ENCODE data around the gene ACOXL.

The ACOXL gene

DNA sequence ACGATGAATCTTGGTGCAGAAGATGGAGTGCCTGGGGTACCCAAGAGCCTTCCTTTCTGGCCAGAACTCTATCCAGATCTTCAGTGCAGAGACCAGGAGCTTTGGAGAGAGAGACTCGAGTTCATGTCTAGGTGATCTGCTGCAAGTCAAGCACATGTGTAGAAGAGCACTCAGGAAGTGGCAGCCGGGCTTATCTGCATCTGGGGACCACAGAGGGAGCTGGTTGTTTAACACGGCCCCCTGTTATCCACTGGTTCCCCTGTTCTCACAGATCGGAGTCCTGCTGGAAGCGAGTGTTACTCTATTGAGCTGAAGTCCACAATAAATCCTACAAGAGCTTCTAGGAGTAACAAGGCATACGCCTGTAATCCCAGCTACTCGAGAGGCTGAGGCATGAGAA lies 128.3 kb downstream of the ACOXL start:
- DNase-seq, result no peak

DNA sequence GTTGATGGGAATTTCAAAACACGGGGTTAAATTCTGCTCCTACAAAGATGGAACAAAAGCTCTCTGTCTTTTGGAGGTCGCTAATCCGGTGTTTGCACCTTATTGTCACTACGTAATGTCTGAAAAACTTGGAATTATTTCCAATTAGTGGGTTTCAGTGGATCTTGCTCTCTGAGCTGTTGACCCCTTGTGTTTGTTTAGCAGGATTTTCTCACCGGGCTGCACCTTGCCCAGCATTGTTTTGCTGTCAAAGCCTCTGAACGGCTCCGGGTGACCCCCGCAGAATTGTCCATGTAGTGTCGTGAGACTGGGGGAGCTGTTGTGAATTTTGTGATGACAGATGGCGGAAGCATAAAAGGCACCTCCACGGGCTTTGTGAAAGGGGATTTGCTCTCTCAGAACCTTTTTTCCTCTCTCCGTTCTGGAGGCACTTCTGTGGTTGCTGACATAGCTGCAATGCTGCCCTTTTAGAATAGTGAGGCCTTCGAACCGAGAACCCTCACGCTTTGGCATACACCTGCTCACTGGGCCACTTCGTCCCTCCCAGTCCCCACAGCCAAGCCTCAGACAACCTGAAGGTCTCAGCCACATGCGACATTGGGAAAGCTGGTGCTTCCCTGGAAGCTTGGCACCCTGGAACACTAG lies 129.4 kb downstream of the ACOXL start:
- DNase-seq, result no peak

DNA sequence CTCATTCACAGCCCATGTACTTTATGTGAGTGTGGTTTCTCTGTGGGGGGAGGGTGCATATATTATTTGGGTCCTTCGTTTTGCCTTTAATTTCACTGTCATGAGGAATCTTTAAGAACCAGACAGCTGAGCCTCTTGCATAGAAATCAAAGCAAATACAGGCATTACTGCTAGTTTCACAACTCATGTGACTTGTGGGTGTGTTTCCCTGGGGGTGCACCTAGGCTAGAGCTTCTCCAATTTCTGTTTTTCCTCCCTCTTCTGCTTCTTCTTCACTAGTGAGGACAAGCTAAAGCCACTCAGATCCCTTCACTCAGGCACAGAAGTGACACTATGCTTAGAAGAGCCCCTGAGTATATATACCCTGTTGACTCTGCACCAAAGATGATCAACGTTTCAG lies 131.4 kb downstream of the ACOXL start:
- DNase-seq, result no peak

DNA sequence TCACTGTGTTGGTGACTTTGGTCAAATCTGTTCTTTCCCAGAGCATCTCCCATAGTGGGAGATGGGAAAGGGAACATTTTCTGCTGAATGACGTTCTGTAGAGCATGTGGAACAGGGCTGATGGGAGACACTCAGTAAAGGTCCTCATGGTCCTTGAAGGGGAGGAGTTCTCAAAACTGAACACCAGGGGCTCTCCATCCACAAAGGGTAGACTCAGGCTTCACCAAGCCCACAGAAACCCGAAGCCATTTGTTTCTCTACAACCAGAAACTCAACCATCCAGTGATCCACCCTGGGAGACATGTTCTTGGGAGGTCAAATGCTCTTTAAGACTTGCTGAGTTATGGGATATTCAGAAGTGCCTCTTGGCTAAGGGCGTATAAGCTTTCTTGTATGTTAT lies 131.8 kb downstream of the ACOXL start:
- no peak for DNase-seq

DNA sequence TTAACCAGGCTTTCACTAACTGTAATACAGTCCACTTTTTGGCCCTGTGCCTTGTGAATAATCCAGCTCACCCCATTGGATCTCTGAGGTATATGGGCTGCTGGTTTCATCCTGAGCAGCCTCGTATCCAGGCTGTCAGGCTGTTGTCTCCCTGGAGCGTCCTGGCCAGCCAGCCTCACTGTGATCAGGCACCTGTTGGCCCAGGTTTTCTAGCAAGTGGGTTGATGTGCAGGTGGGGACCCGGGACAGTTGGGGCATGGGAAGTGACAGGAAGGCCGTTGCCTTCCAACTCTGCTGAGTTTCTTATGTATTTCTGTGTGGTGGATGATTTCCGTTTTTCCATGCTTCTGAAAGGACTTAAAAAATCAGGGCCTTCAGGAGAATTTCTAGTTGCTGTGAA lies 132.4 kb downstream of the ACOXL start:
- DNase-seq, result no peak

DNA sequence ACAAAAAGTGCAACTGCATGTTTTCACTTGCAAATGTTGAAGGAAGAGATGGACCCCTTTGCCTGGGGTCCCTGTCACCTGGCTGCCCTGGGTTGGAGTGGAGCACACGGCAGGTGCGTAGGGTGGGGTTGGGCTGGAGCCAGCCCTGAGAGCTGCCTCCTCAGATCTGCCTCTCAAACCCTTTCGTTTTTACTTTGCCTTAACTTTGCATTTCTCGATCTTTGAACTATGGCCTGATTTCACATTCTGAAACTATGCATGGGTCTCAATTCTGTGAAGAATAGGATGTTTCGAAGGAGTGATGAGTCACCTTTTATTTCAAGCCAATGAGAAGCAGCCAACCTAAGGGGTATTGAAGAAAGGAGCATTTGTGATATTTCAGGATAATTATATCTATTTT lies 132.8 kb downstream of the ACOXL start:
- no peak for DNase-seq

DNA sequence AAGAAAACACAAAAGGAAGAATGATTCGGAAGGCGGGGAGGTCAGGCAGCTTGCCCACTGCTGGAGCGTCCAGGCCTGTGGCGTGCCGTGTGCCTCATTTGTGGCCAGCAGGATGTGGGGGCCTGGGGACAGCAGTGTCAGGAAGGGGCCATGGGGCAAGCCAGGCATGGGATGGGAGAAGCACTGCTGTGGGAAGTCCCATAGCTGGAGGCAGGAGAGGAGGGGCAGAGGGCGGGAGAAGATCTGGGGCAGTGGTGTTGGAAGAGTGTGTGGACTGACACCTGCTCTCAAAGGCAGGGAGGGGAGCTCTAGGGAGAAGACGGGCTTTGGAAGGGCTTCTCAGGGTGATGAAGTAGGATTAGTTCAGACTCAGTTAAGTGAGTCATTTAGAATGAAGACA lies 133.7 kb downstream of the ACOXL start:
- DNase-seq, result no peak

DNA sequence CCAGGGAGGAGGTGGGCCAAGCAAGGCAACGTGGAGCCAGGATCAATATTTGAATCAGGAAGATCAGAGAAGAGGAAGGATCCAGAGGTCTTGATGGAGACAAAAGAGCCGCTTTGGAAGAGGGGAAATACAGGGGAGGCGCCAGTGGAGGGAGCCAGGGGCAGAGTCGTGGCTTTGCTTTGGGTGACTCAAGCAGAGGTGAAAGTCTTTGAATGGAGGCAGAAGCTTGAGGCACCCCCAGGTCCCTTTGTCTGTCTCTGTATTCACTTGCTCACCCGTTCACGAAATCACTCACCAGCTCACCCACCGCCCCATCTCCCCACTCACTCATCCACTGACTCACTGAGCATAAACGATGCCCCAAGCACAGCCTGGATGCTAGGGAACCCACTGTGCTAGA lies 134.1 kb downstream of the ACOXL start:
- no peak for DNase-seq

DNA sequence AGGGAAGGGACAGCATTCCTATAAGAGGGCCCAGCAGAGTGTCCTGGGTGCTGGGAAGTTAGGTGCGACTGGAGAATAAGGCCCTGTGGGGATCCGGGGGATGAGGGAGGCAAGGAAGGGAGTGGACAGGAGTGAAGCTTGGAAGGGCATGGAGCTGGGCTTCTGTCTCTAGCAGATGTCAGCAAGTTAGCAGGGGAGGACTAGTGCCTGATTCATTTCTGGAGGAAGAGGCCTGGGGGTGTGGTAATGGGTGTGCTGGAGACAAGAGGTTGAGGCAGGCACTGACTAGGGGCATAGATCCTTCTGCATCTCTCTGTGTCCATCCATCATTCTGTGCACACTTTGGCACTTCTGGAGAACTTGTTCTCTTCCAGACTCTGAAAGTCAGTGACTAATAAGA lies 134.7 kb downstream of the ACOXL start:
- DNase-seq, result no peak

DNA sequence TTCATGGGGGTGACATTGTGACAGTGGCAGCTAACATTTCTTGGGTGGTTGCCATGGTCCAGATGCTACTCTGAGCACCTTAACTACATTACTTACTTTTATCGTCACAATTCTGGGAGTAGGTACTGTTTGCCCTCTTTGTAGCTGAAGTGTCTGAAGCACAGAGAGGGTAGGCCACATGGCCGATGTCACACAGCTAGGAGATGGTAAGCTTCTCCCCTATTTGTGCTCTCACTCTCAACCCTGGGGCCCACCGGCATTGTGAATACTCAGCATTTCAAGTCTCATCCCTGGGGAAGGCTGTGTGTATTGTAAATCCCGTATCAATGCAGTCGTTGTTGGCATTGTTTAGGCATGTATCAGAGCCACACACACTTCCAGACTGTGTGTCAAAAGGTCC lies 136.6 kb downstream of the ACOXL start:
- DNase-seq, result no peak

DNA sequence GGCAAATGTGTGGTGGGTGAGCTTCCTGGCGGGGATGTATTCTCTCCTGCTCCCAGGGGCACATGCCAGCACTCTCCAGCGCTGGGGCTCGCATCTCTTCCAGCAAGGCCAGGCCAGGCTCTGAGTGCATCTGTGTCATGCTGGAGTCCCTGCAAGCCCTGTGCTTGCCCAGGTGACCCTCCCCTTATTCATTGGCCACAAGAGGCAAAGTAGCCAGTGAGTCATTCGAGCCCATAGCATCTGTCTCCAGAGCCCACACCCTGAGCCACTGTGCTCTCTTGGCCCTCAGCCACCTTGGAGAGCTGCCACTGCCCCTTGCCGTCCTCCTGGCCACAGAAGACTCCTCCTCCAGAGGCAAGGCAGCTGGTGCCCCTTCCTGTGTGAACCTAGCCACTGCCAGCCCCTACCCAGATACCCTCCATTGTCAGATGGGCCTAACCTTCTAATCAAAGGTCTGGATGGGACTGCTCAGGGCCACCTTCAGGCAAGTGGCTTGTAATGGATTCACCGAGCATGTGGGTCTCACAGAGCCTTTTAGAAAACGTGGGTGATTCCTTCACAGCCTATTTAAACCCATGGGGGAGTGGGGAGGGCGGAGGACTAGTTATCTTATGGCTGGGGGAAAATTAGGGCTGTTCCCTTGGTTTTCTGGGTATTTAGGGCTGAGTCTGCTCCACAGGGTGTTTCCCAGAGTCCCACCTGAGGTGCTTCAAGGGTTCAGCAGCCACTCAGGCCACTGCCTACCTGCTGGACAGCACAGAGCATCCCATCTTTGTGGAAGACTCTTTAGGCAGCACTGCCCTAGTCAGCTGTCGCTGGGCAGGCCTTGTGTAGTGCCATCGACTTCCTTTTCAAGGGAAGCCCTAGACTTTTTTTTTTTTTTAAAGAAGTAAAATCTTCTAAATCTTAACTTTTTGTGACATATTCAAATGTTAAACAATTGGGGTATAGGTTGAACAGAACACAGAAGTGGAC lies 137.4 kb downstream of the ACOXL start:
- DNase-seq, result no peak

DNA sequence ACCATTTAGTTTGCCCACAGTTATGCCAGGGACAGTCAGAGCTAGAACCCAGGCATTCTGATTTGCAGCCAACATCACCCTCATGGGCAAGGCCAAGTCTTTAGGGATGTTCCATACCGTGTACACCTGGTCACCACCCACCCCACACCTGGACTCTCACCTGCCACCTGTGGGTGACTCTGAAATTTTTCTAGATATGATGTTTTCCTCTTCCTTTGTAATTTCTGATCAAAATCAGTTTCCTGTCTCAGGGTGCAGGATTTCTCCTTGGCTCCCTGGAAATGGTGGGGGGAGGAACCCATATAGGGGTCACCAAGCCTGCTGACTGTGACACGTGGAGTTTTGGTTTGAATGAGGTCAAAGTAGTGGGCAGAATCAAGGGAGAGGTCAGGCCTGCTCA lies 138.2 kb downstream of the ACOXL start:
- no peak for DNase-seq

DNA sequence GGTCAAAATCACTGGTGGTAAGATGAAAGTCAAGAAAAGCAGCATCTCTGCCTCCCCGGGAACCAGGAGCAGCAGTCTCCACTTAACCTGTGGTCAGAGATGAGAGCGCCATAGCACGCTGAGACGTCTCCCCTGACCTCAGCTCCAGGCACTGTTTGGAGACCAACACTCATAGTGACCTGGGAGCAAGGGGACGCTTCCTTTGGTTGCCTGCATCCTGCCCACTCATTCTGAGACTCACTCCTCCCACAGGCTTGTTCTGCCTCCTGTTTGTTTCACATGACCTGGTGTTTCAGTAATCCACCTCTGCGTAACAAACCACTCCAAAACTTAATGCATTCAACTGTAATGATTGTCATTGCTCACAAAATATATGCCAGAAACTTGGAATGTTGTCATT lies 139.3 kb downstream of the ACOXL start:
- no peak for DNase-seq

DNA sequence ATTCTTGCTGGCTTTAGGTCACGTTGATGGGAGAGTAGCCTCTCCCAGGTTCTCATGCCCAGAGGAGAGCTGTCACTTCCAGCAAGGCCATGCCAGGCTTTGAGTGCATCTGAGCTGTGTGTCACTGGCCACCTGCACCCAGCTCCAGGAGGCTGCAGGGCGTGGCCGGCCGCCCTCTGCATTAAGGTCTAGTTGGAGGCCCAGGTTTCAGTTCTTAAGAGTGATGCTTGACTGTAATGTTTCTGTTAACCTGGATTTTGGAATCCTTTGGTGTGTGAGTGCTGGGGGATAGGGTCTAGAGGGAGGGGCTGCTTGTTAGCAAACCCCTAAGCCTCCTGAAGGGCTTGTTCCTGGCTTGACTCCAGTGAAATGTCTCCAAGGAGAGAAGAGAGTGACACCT lies 140.1 kb downstream of the ACOXL start:
- no peak for DNase-seq

DNA sequence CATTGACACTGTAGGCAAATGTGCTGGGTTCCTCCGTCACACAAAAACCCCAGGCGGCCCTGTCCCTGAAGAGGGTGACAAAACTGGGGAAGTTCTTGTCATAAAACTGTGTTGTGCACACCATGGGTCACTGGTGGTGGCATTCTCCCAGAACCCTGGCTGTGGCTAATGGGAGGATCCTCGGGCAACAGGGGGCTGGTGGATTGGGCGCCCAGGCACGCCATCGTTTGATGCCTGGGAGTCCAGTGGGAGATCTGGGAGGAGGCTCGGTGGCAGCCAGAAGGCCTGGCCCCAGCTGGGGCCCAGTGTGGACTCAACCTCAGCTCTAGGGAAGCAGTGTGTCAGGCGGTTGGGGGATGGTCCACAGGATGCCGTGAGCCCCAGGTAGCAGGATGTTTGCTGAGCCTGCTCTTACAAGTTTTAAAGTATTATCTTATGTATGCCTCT lies 140.7 kb downstream of the ACOXL start:
- no peak for DNase-seq

DNA sequence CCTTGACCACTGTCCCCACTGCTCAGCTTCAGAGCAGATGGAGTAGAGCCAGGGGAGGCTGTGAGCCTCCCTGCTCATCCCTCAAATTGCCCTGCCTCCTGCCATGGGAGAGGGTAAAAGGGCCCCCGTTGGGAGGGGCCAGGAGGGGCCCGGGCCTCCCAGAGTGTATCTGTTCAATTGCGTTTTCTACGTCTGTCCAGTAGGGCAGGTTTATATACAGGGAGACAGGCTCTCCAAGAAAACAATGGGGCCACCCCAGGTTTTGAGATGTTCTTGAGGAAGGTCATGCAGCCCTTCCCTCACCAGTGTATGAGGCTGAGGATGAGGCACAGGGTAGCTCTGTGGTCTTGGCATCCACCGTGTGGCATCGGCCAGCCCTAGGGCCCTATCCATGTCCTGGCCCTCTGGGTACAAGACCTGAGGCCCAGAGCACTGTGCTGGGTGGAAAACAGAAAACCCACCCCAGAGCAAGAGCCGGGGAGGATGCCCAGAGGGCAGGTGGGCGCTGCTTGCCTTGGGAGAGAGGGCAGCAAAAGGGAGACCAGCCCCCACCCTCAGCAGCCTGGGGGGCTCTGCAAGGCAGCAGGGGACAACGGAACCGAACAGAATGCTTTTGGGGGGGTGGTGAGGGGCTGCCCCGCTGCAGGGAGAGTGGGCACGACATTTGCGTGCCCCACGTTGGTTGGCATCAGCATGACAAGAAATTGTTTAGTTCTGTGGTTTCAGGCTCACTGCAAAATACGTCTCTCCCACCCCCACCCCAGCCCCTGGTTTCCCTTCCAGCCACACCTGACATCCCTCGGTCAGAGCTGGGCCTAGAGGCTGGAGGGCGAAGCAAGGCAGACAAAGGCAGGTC lies 141.5 kb downstream of the ACOXL start:
- no peak for DNase-seq

DNA sequence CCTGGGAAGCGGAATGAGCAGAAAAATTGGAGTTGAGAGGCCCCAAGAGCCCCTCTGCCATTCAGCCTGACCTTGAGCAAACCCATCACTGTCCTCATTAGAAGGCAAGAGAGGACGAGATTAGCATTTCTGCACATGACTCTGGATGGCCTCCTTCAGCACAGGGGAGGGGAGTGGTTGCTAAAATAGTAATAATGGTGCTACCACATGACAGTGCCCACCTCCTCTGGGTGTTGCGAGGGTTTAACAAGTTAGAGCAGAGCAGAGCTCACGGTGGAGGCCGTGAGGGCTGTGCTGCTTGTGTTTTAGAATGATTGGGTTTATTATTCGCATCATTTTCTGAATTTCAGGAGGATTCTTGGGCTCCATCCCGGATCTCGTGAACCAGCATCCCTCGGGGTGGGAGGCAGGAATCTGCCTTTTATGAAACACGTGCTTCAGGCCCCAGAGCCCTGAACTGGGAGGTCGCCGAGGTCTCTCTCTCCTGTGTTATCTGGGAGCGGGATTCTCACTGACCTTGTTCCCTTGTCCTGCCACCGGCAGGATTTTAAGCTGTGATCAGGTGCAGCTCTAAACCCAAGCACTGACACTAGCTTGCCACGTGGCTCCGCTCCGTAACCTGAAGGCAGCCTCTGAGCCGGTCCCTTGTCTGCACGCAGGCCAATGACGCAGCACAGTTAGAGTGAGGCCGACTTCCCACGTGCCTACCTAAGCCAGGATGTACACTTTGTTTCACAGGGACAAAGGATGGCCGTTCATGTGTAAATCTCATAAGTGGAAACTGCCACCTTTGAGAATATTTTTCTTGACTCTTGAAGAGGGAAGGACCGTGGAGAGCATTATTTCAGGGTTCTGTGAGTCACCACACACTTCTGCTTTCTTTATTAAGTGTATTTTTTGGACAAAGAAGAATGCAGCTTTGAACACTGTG lies 142.3 kb downstream of the ACOXL start:
- no peak for DNase-seq

DNA sequence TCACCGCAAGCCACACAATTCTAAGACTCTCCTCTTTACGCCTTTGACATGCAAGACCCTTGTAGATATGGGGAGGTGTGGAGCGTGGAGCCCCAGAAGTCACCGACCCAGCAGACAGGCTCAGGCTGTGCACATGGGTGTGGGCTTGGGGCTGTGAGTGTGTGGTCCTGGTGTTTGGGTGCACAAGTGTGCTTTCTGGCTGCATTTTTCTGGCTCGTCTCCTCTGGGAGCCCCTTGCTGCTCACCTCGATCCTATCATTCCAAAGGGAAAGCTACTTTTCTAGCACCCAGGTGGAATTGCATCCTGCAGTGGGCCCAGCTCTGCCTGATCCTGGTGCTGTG lies 143.0 kb downstream of the ACOXL start:
- no peak for DNase-seq

DNA sequence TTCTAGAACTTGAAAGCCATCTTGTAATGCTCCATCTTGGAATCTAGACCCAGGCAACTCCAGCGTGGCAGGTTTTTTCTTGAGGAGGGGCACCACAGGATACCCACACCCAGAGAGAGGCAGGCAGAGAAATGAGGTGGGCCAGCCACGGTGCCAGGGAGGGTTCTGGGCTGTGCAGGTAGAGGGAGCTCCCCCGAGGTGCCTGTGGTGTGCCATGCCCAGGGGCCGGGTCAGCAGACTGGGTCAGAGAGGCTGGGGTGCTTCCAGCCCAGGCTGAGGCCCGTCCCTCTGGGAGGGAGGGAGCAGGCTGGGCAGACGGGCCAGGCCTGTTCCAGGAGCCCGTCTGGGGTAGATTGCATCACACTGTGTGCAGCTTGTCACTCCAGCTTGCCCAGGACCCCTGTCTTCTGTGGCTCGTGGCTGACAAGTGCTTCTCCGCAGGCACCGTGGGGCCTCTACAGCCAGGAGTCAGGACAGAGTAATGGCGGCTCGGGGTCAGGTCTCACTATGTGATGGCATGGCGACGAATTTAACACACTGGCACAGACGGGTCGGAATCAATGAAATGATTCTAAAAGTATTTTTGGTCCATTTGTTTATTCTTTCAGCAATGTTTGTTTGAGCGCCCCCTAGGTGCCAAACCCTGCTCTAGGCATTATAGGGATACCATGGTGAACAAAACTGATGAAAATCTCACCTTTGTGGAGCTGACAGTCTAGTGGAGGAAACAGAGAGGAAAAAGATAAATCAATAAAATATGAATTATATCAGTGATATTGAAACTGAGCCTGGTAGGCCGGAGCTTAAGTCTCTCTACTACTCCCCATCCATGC lies 144.0 kb downstream of the ACOXL start:
- DNase-seq, result no peak

DNA sequence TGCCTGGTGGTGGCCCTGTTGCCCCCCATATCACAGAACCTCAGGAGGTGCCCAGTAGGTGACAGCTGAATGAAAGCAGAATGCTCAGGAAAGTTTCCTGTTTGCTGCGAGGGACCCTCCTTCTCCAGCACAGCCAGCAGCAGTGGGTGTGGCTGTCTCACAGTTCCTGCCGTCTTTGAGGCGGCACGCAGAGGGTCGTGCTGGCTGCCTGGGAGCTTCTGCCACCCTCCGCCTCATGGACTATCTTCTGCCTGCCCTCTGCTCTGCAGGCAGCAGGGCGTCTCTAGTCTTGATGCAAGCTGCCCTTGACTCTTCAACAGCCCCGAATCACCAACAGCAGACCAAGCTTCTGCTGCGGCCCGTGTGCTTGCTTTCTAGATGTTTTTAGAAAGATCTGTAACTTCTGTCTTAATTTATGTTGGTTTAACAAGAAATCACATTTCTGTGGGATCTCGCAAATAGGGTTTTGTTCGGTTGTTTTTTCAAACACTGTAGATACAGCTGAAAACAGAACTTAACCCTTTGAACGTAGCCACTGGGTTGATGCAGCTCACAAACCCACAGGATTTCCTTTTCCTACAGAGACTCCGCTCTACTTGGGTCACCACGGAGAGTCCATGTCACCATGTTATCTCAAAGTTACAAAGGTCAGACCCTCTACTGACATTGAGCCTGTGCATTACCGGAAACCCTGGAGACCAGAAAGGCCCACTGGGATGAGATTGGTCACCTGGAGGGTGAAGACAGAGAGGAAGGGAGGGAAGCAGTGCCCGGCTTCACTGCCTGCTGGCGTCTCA lies 144.9 kb downstream of the ACOXL start:
- no peak for DNase-seq

DNA sequence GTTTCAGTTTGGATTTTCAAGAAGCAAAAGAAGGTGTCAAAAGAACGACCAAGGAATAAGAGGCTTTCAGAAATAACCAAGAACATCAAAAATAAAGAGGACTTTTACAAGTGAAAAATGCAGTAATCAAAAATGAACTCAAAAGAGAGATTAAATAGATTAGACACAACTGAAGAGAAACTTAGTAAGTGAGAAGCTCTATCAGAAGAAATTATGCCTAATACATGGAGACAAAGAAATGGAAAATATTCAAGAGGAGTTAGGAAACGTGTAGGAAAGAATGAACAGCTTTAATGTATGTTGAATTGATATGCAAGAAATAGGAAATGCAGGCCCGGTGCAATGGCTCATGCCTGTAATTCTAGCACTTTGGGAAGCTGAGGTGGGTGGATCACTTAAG lies 145.8 kb downstream of the ACOXL start:
- DNase-seq, result no peak
